ENCODE results near the gene ZSWIM3.

- TF ChIP-seq POLR2AphosphoS5 (IDR thresholded peaks at IDR 0.05; ENCODE audit: low read depth, low read length) (no peak), POLR2A (IDR thresholded peaks at IDR 0.05; ENCODE audit: low read depth, low read length) (no peak), TAF1 (IDR thresholded peaks at IDR 0.05; ENCODE audit: borderline replicate concordance, low read depth, low read length) (no peak)
Observed at GRCh38 chr20:45867136-45867818, 9.9 kb downstream of the ZSWIM3 start.
